NT2/D1 (cell line): ENCODE results near the gene TOMM6.

ENCODE experiments used
- SUZ12 ChIP-seq: IDR thresholded peaks from 2 replicates; pipeline ENCODE4 v1.6.1; 2011; ENCODE audit not compliant: insufficient read length, insufficient read depth; ENCODE audit errors: extremely low read depth
- YY1 ChIP-seq: IDR thresholded peaks from 2 replicates; pipeline ENCODE4 v1.6.1; 2011; ENCODE audit not compliant: insufficient read length, insufficient read depth
- ZNF274 ChIP-seq: IDR thresholded peaks from 2 replicates; pipeline ENCODE4 v1.6.1; 2011; ENCODE audit warnings: mild to moderate bottlenecking, low read depth, low read length

DNA sequence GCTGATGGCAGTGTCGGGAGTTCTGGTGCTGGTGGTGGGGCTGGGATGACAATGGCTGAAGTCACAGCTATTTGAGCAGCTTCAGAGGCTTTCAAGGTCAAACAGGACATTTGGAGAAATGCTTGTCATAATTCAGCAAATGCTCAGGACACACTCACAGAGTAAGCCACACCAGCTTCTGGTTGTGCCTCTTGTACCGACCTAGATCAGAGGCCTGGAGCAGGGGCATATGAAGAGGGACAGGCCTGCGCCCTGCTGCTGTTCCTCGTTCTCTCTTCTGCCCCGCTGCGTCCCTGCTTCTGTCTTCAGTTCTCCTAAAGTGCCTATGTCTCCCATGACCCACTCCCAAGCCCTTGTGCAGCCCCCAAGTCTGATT lies 39.4 kb upstream of the TOMM6 start:
- TF ChIP-seq ZNF274 (no peak), SUZ12 (no peak), YY1 (no peak)
